ENCODE results near the gene MATN4.

GRCh38 chr20:45318948-45319347 lies 10.8 kb upstream of the MATN4 start:
- no peak for TF ChIP-seq CTCF (IDR thresholded peaks at IDR 0.05; ENCODE audit: insufficient read depth, low read length, poor library complexity, severe bottlenecking)
- no peak for TF ChIP-seq EZH2phosphoT487 (conservative IDR thresholded peaks at IDR 0.05; ENCODE audit: low read length)
